ENCODE measurements around the gene IFITM10. TPM values are rescaled to one million over a fixed set of nuclear protein-coding genes. Genes with fewer than 3 reads are reported as not detected.

The IFITM10 gene
- total RNA-seq: under 1 TPM; 0.42 to 0.58 (median 0.54) TPM

DNA sequence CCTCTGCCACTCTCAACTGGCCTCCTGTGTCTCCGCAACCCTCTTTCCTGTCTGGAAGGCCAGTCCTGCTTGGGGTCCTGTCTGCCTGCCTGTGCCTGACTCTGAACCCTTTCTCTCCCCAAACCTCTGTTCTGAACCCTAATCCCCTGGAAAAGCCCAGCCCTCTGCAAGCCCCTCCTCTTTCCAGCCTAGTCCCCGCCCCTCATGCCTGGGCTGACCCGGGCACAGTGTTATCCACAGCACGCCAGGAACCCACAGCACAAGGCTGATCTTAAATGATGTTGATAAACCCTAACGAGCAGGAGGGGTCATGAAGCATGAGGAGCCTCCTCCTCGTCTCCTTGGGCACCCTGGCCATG is at the start of gene IFITM10:
TSS of gene IFITM10 (minus strand) at position 115 of the 359 bp plus-strand sequence. CDS start 153 bp downstream, outside the sequence.
- H3K4me1 ChIP-seq: peaks cover 32 to 55% (median 39%) of the 10 kb centered on the region in 4 donors
- WGBS: 26% methylated on average over 5 of the region's 6 CpGs

DNA sequence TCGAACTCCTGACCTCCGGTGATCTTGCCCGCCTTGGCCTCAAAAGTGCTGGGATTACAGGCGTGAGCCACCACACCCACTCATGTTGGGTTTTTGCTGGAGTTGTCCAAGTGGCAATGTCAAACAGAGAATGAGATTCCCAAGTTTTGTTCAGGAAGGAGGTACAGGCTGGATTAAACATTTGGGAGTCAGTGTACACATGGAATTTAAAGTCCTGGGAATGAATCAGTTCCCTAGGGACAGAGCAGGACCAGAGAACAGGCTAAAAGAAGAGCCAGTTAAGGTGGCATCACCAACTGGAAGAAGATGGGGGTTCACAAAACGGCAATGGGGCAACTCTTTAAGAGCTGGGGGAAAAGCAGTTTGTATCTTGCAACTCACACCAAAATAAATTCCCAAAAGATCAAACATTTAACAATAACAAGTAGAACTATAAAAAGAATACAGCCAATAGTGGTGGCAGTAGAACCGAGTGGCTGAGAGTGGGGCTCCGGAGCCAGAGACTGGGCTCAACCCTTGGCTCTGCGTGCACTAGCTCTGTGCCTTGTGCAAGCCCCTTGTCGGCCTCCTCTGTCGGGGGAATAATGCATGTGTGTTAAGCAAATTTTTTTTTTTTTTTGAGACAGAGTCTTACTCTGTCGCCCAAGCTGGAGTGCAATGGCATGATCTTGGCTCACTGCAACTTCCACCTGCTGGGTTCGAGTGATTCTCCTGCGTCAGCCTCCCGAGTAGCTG is 47.2 kb upstream of the IFITM10 start:
- no peak overlapping the region for H3K27ac ChIP-seq (replicated peaks in 1 of 4)
- no peak overlapping the region for H3K4me3 ChIP-seq
- H3K4me1 ChIP-seq: no peaks in the 10 kb centered on the region
- DNase-seq (ENCODE audit: extremely low spot score): no peak
- peaks cover 0 to 68% (median 0%) of the 10 kb centered on the region in 4 donors for H3K27me3 ChIP-seq
- H3K36me3 ChIP-seq: no peaks in the 10 kb centered on the region
- WGBS: 86% methylated on average over 14 of the region's 14 CpGs
- H3K9me3 ChIP-seq: no peaks in the 10 kb centered on the region
- no peak for TF ChIP-seq POLR2A (IDR thresholded peaks at IDR 0.05; ENCODE audit: low read depth)
- TF ChIP-seq, protein P1, sequence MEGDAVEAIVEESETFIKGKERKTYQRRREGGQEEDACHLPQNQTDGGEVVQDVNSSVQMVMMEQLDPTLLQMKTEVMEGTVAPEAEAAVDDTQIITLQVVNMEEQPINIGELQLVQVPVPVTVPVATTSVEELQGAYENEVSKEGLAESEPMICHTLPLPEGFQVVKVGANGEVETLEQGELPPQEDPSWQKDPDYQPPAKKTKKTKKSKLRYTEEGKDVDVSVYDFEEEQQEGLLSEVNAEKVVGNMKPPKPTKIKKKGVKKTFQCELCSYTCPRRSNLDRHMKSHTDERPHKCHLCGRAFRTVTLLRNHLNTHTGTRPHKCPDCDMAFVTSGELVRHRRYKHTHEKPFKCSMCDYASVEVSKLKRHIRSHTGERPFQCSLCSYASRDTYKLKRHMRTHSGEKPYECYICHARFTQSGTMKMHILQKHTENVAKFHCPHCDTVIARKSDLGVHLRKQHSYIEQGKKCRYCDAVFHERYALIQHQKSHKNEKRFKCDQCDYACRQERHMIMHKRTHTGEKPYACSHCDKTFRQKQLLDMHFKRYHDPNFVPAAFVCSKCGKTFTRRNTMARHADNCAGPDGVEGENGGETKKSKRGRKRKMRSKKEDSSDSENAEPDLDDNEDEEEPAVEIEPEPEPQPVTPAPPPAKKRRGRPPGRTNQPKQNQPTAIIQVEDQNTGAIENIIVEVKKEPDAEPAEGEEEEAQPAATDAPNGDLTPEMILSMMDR (IDR thresholded peaks at IDR 0.05): no peak
- TF ChIP-seq EP300 (IDR thresholded peaks at IDR 0.05): no peak
- intact Hi-C loops (cut with DNase I): no loop called here

More for the DNA sequence above, at the start of gene IFITM10:
- Histone ChIP-seq H3K27ac (replicated peaks in 1 of 4) (no peak within 1 kb of the TSS), H3K27me3 (peaks cover 0 to 36% (median 0%) of the 10 kb centered on the region in 4 donors), H3K4me3 (peak within 1 kb of the TSS in 3 of 4 donors; percentile 28 to 31 (median 29)), H3K36me3 (peaks cover 24 to 36% (median 30%) of the 10 kb centered on the region in 4 donors), H3K9me3 (no peaks in the 10 kb centered on the region)
- intact Hi-C loops (cut with DNase I): no loop called here
- TF ChIP-seq POLR2A (IDR thresholded peaks at IDR 0.05; ENCODE audit: low read depth) (no peak), POLR2AphosphoS5 (IDR thresholded peaks at IDR 0.05) (no peak), EP300 (IDR thresholded peaks at IDR 0.05) (no peak)
- TF ChIP-seq, protein P1 (IDR thresholded peaks at IDR 0.05): no peak
- no peak for DNase-seq (ENCODE audit: extremely low spot score)

DNA sequence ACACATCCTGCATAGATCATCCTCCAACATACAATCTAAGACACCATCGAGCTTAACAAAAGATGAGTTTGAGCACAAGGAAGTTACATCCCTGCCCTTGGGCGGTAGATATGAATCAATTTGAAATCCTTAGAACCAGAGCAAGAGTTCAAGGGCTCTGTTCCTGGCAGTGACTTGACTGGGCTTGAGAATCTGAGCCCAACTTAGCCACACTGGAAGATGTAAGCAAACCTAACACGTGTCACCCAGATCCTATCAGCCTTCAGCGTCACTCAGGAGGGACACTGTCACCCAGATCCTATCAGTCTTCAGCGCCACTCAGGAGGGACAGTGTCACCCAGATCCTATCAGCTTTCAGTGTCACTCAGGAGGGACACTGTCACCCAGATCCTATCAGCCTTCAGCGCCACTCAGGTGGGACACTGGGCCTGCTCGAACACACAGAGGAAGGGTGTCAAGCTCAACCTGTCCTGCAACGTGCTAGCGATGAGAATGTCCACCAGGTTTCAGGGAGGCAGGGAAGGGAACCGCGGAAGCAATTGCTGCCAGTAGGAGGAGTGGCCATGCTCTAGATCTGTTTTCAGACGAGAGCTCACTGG is 46.1 kb upstream of the IFITM10 start:
- DNase-seq (ENCODE audit: extremely low spot score): no peak
- Histone ChIP-seq H3K36me3 (no peaks in the 10 kb centered on the region), H3K27ac (replicated peaks in 1 of 4) (no peak overlapping the region), H3K4me3 (no peak overlapping the region), H3K4me1 (no peaks in the 10 kb centered on the region), H3K27me3 (peaks cover 0 to 72% (median 0%) of the 10 kb centered on the region in 4 donors), H3K9me3 (no peaks in the 10 kb centered on the region)
- intact Hi-C loops (cut with DNase I): no loop called here
- TF ChIP-seq POLR2AphosphoS5 (IDR thresholded peaks at IDR 0.05) (no peak), EP300 (IDR thresholded peaks at IDR 0.05) (no peak), POLR2A (IDR thresholded peaks at IDR 0.05; ENCODE audit: low read depth) (no peak)
- TF ChIP-seq, protein P1 (IDR thresholded peaks at IDR 0.05): no peak
- 76% methylated on average over 12 of the region's 12 CpGs for WGBS

- Histone ChIP-seq H3K27me3 (peaks cover 0 to 50% (median 0%) of the 10 kb centered on the region in 4 donors), H3K36me3 (no peaks in the 10 kb centered on the region), H3K9me3 (peaks cover 0 to 6% (median 0%) of the 10 kb centered on the region in 4 donors), H3K4me1 (no peaks in the 10 kb centered on the region), H3K27ac (replicated peaks in 1 of 4) (no peak overlapping the region), H3K4me3 (no peak overlapping the region)
- TF ChIP-seq EP300 (IDR thresholded peaks at IDR 0.05) (no peak), POLR2A (IDR thresholded peaks at IDR 0.05; ENCODE audit: low read depth) (no peak), POLR2AphosphoS5 (IDR thresholded peaks at IDR 0.05) (no peak)
- TF ChIP-seq, protein P1 (IDR thresholded peaks at IDR 0.05): no peak
- WGBS: 38% methylated on average over 3 of the region's 3 CpGs
- no peak for DNase-seq (ENCODE audit: extremely low spot score)
- intact Hi-C loops (cut with DNase I): no loop called here
Observed at GRCh38 chr11:1793081-1793480, 42.7 kb upstream of the IFITM10 start.

Data from esophagus muscularis mucosa (tissue), 4 donors.